HG03135 (cell line): ENCODE data around the gene GDF3.
"Not testable (repeated sequence)": the region's sequence is repeated elsewhere in the genome, so short reads cannot be mapped to it uniquely, and the experiment has no call there.

Source experiments
- ATAC-seq: cut with Tn5 transposase; IDR thresholded peaks from one replicate; pipeline ENCODE4 v1.9.1; 2021; ENCODE audit warnings: mild to moderate bottlenecking, moderate library complexity; ENCODE audit not compliant: unreplicated experiment

GDF3 gene

DNA sequence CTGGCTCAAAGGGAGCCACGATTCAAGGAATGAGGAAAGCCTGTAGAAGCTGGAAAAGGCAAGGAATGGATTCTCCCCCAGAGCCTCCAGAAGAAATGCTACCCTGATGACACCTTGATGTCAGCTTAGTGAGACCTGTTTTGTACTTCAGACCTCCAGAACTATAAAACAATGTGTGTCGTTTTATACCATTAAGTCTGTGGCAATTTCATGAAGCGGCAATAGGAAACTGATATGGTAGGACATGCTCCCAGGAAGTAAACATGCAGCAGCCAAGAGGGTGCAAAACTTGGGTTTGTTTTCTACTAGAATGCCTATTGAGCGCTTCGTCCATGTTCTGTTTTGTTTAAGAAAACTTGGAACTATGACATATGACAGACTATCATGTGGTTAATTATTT, 27.4 kb downstream of the GDF3 start:
- no peak for ATAC-seq

DNA sequence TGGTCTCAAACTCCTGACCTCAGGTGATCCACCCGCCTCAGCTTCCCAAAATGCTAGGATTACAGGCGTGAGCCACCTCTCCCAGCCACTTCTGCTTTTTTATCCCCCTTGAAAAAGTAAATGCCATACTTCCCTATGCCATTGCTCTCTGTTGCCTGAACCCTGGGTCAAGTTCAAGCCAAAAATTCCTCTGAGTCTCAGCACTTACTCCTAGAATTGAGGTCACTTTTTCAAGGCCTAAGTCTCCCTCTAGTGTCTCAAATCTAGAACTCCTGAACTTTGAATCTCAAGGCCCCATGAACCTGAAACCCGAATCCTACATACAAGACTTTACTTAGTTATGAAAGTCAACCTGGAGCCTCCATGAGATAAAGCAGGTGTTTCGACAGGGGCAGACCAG, 28.4 kb downstream of the GDF3 start:
- ATAC-seq = no peak

DNA sequence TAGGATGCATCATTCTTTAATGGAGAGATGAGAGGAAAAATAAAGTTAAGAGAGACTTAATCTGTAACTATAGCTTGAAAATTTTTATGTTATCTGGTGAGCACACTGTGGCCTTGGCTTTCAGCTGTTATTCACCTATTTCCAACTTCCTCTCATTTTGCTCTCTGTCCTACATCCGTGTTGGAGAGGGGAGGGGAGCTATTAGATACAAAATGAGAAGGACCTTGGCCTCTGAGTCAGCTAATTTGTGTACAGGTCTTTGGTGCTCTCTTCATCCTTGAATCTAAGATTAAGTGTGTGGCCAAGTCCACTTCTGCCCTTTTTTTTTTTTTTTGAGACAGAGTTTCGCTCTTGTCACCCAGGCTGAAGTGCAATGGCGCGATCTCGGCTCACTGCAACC, 29.0 kb downstream of the GDF3 start:
- no peak for ATAC-seq

- no peak for ATAC-seq
Observed at GRCh38 chr12:7661741-7662140, 33.8 kb downstream of the GDF3 start.

GRCh38 chr12:7656121-7656520, 39.5 kb downstream of the GDF3 start:
- ATAC-seq = no peak

DNA sequence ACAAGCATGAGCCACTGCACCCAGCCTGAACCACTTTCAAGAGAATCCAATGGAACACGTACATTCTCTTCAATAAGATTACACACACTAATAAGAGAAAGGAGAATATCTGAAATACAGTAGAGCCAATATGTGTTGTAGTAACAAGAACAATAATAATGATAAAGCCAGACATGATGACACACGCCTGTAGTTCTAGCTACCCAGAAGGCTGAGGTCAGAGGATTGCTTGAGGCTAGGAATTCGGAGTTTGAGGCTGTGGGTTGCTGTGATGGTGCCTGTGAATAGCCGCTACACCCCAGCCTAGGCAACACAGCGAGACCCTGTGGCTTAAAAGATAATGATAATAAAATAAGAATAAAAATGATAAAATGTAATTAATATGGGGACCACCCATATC, 45.5 kb downstream of the GDF3 start:
- no peak for ATAC-seq

GRCh38 chr12:7647071-7647470, 48.5 kb downstream of the GDF3 start:
- no peak for ATAC-seq

GRCh38 chr12:7646178-7646475, 49.4 kb downstream of the GDF3 start:
- no peak for ATAC-seq

DNA sequence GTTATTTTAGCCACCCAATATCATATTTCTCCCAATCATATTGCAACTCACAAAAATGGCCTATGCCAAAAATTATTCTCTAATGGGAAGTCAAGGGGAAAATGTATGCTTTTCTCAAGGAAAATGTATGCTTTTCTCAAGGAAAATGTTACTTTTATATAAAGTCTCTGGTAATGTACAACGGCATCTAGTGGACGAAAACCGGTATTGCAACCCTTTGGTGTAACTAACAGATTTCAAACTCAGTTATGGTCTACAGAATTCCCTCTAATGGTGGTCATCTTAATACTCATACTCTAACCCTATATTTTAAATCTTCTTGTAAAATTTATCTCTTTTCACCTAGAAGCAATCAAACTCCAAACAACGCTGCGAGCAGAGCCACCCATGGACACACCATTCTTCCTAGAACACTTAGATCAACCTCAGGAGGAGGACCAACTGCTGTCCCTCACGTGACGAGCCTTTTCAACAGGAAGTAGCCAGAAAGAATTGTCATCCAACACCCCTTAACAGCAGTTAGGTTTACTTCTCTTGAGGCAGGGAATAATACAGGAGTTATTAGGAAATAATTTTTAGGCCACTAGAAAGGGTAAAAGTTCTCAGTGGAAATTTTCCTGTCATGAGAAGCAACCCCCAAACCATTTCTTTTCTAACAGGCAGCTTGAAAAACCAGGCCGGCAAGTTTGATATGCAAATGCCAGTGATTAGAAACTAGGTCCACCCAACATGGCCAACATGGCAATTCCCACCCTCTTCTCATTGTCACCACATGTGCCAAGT, 50.0 kb downstream of the GDF3 start:
- ATAC-seq = no peak

- ATAC-seq = no peak
Observed at GRCh38 chr12:7642876-7643309, 52.7 kb downstream of the GDF3 start.

GRCh38 chr12:7642287-7642686, 53.3 kb downstream of the GDF3 start:
- ATAC-seq = no peak

GRCh38 chr12:7640123-7640995, 55.2 kb downstream of the GDF3 start:
- not testable (repeated sequence) for ATAC-seq
